ENCODE results near the gene SLC19A2. TPM values are rescaled to one million over a fixed set of nuclear protein-coding genes. Genes with fewer than 3 reads are reported as not detected.

The SLC19A2 gene
- total RNA-seq, 1 donor from 2014 or later: 12.2 TPM

GRCh38 chr1:169486281-169487051 is 722 bp upstream of the SLC19A2 start:
- DNase-seq (ENCODE audit: low read depth, low spot score): no peak
- no peak for TF ChIP-seq CTCF (conservative IDR thresholded peaks at IDR 0.05)
- no peaks in the 10 kb centered on the region for H3K36me3 Mint-ChIP-seq (ENCODE audit: low read depth)
- H3K4me1 Mint-ChIP-seq: peaks cover 53% of the 10 kb centered on the region
- peak overlapping the region; percentile 90 for H3K4me3 Mint-ChIP-seq
- H3K27me3 Mint-ChIP-seq (ENCODE audit: low read depth): no peaks in the 10 kb centered on the region
- peak overlapping the region; percentile 98 for H3K27ac Mint-ChIP-seq (ENCODE audit: unreplicated experiment)
- no peaks in the 10 kb centered on the region for H3K9me3 Mint-ChIP-seq

- H3K9me3 Mint-ChIP-seq: no peaks in the 10 kb centered on the region
- DNase-seq (ENCODE audit: low read depth, low spot score): no peak
- H3K36me3 Mint-ChIP-seq (ENCODE audit: low read depth): no peaks in the 10 kb centered on the region
- no peak for TF ChIP-seq CTCF (conservative IDR thresholded peaks at IDR 0.05)
- H3K27ac Mint-ChIP-seq (ENCODE audit: unreplicated experiment): peak overlapping the region; percentile 98
- H3K4me1 Mint-ChIP-seq: peaks cover 53% of the 10 kb centered on the region
- peak overlapping the region; percentile 90 for H3K4me3 Mint-ChIP-seq
- no peaks in the 10 kb centered on the region for H3K27me3 Mint-ChIP-seq (ENCODE audit: low read depth)
These were observed 887 bp downstream of the SLC19A2 start for GRCh38 chr1:169484683-169485430.

GRCh38 chr1:169484101-169484500 is 1.6 kb downstream of the SLC19A2 start:
- no peak for TF ChIP-seq CTCF (conservative IDR thresholded peaks at IDR 0.05)
- Mint-ChIP-seq H3K27me3 (ENCODE audit: low read depth) (no peaks in the 10 kb centered on the region), H3K36me3 (ENCODE audit: low read depth) (no peaks in the 10 kb centered on the region), H3K4me1 (peaks cover 60% of the 10 kb centered on the region), H3K27ac (ENCODE audit: unreplicated experiment) (no peak overlapping the region), H3K9me3 (no peaks in the 10 kb centered on the region), H3K4me3 (peak overlapping the region; percentile 90)
- DNase-seq (ENCODE audit: low read depth, low spot score): no peak

- no peak overlapping the region for H3K27ac Mint-ChIP-seq (ENCODE audit: unreplicated experiment)
These were observed 2.2 kb downstream of the SLC19A2 start for GRCh38 chr1:169483500-169483966.

More at GRCh38 chr1:169483500-169483966, 2.2 kb downstream of the SLC19A2 start:
- no peaks in the 10 kb centered on the region for H3K36me3 Mint-ChIP-seq (ENCODE audit: low read depth)
- no peak for TF ChIP-seq CTCF (conservative IDR thresholded peaks at IDR 0.05)
- DNase-seq (ENCODE audit: low read depth, low spot score): no peak
- H3K4me1 Mint-ChIP-seq: peaks cover 65% of the 10 kb centered on the region
- H3K27me3 Mint-ChIP-seq (ENCODE audit: low read depth): no peaks in the 10 kb centered on the region
- no peaks in the 10 kb centered on the region for H3K9me3 Mint-ChIP-seq
- H3K4me3 Mint-ChIP-seq: peak overlapping the region; percentile 90

All from neural crest cell (in vitro differentiated cells).